ENCODE data around the gene IQCH. TPM values are rescaled to one million over a fixed set of nuclear protein-coding genes. Genes with fewer than 3 reads are reported as not detected.

IQCH gene
- total RNA-seq, 1 donor from 2014 or later: 3.1 TPM

- Histone ChIP-seq H3K27me3 (ENCODE audit: control insufficient read depth in 3 of 3, insufficient read depth in 3 of 3, low read length in 3 of 3) (peaks cover 0 to 8% (median 5%) of the 10 kb centered on the region in 3 donors), H3K9me3 (ENCODE audit: control insufficient read depth in 3 of 3, low read length in 3 of 3) (no peaks in the 10 kb centered on the region), H3K36me3 (ENCODE audit: control insufficient read depth in 3 of 3, insufficient read depth in 3 of 3, low read length in 3 of 3) (no peaks in the 10 kb centered on the region), H3K4me3 (ENCODE audit: low read length in 3 of 3) (no peak overlapping the region), H3K27ac (ENCODE audit: low read depth, low read length) (no peak overlapping the region), H3K4me1 (ENCODE audit: control insufficient read depth in 3 of 3, insufficient read depth in 3 of 3, low read length in 3 of 3) (no peaks in the 10 kb centered on the region), H3K9ac (ENCODE audit: low read depth in 1 of 3, low read length in 3 of 3) (no peak overlapping the region)
Measured at GRCh38 chr15:67365994-67366393, 111.4 kb downstream of the IQCH start.

GRCh38 chr15:67366904-67367303, 112.3 kb downstream of the IQCH start:
- no peaks in the 10 kb centered on the region for H3K9me3 ChIP-seq (ENCODE audit: control insufficient read depth in 3 of 3, low read length in 3 of 3)

GRCh38 chr15:67369359-67369998, 114.9 kb downstream of the IQCH start:
- H3K9ac ChIP-seq (ENCODE audit: low read depth in 1 of 3, low read length in 3 of 3): no peak overlapping the region
- peaks cover 0 to 8% (median 5%) of the 10 kb centered on the region in 3 donors for H3K27me3 ChIP-seq (ENCODE audit: control insufficient read depth in 3 of 3, insufficient read depth in 3 of 3, low read length in 3 of 3)
- no peak overlapping the region for H3K27ac ChIP-seq (ENCODE audit: low read depth, low read length)
- H3K36me3 ChIP-seq (ENCODE audit: control insufficient read depth in 3 of 3, insufficient read depth in 3 of 3, low read length in 3 of 3): no peaks in the 10 kb centered on the region
- no peaks in the 10 kb centered on the region for H3K9me3 ChIP-seq (ENCODE audit: control insufficient read depth in 3 of 3, low read length in 3 of 3)
- H3K4me3 ChIP-seq (ENCODE audit: low read length in 3 of 3): no peak overlapping the region
- no peaks in the 10 kb centered on the region for H3K4me1 ChIP-seq (ENCODE audit: control insufficient read depth in 3 of 3, insufficient read depth in 3 of 3, low read length in 3 of 3)

More at GRCh38 chr15:67366904-67367303, 112.3 kb downstream of the IQCH start:
- Histone ChIP-seq H3K27me3 (ENCODE audit: control insufficient read depth in 3 of 3, insufficient read depth in 3 of 3, low read length in 3 of 3) (peaks cover 0 to 8% (median 5%) of the 10 kb centered on the region in 3 donors), H3K4me3 (ENCODE audit: low read length in 3 of 3) (no peak overlapping the region), H3K27ac (ENCODE audit: low read depth, low read length) (no peak overlapping the region), H3K9ac (ENCODE audit: low read depth in 1 of 3, low read length in 3 of 3) (no peak overlapping the region), H3K36me3 (ENCODE audit: control insufficient read depth in 3 of 3, insufficient read depth in 3 of 3, low read length in 3 of 3) (no peaks in the 10 kb centered on the region), H3K4me1 (ENCODE audit: control insufficient read depth in 3 of 3, insufficient read depth in 3 of 3, low read length in 3 of 3) (no peaks in the 10 kb centered on the region)

- peaks cover 0 to 8% (median 5%) of the 10 kb centered on the region in 3 donors for H3K27me3 ChIP-seq (ENCODE audit: control insufficient read depth in 3 of 3, insufficient read depth in 3 of 3, low read length in 3 of 3)
- no peaks in the 10 kb centered on the region for H3K9me3 ChIP-seq (ENCODE audit: control insufficient read depth in 3 of 3, low read length in 3 of 3)
- no peak overlapping the region for H3K27ac ChIP-seq (ENCODE audit: low read depth, low read length)
- no peak overlapping the region for H3K4me3 ChIP-seq (ENCODE audit: low read length in 3 of 3)
- no peaks in the 10 kb centered on the region for H3K36me3 ChIP-seq (ENCODE audit: control insufficient read depth in 3 of 3, insufficient read depth in 3 of 3, low read length in 3 of 3)
- no peaks in the 10 kb centered on the region for H3K4me1 ChIP-seq (ENCODE audit: control insufficient read depth in 3 of 3, insufficient read depth in 3 of 3, low read length in 3 of 3)
- H3K9ac ChIP-seq (ENCODE audit: low read depth in 1 of 3, low read length in 3 of 3): no peak overlapping the region
Measured at GRCh38 chr15:67370206-67370954, 115.8 kb downstream of the IQCH start.

GRCh38 chr15:67372543-67372942, 118.0 kb downstream of the IQCH start:
- no peaks in the 10 kb centered on the region for H3K4me1 ChIP-seq (ENCODE audit: control insufficient read depth in 3 of 3, insufficient read depth in 3 of 3, low read length in 3 of 3)
- H3K36me3 ChIP-seq (ENCODE audit: control insufficient read depth in 3 of 3, insufficient read depth in 3 of 3, low read length in 3 of 3): no peaks in the 10 kb centered on the region
- H3K9ac ChIP-seq (ENCODE audit: low read depth in 1 of 3, low read length in 3 of 3): no peak overlapping the region
- no peaks in the 10 kb centered on the region for H3K9me3 ChIP-seq (ENCODE audit: control insufficient read depth in 3 of 3, low read length in 3 of 3)
- H3K27me3 ChIP-seq (ENCODE audit: control insufficient read depth in 3 of 3, insufficient read depth in 3 of 3, low read length in 3 of 3): peaks cover 0 to 8% (median 5%) of the 10 kb centered on the region in 3 donors
- H3K27ac ChIP-seq (ENCODE audit: low read depth, low read length): no peak overlapping the region
- H3K4me3 ChIP-seq (ENCODE audit: low read length in 3 of 3): no peak overlapping the region

- Histone ChIP-seq H3K9ac (ENCODE audit: low read depth in 1 of 3, low read length in 3 of 3) (no peak overlapping the region), H3K36me3 (ENCODE audit: control insufficient read depth in 3 of 3, insufficient read depth in 3 of 3, low read length in 3 of 3) (no peaks in the 10 kb centered on the region), H3K9me3 (ENCODE audit: control insufficient read depth in 3 of 3, low read length in 3 of 3) (no peaks in the 10 kb centered on the region), H3K27ac (ENCODE audit: low read depth, low read length) (no peak overlapping the region), H3K4me1 (ENCODE audit: control insufficient read depth in 3 of 3, insufficient read depth in 3 of 3, low read length in 3 of 3) (no peaks in the 10 kb centered on the region), H3K4me3 (ENCODE audit: low read length in 3 of 3) (no peak overlapping the region), H3K27me3 (ENCODE audit: control insufficient read depth in 3 of 3, insufficient read depth in 3 of 3, low read length in 3 of 3) (peaks cover 0 to 8% (median 5%) of the 10 kb centered on the region in 3 donors)
Measured at GRCh38 chr15:67372986-67373675, 118.5 kb downstream of the IQCH start.

GRCh38 chr15:67373971-67374370, 119.4 kb downstream of the IQCH start:
- H3K27ac ChIP-seq (ENCODE audit: low read depth, low read length): no peak overlapping the region
- no peaks in the 10 kb centered on the region for H3K9me3 ChIP-seq (ENCODE audit: control insufficient read depth in 3 of 3, low read length in 3 of 3)
- H3K36me3 ChIP-seq (ENCODE audit: control insufficient read depth in 3 of 3, insufficient read depth in 3 of 3, low read length in 3 of 3): no peaks in the 10 kb centered on the region
- H3K27me3 ChIP-seq (ENCODE audit: control insufficient read depth in 3 of 3, insufficient read depth in 3 of 3, low read length in 3 of 3): peaks cover 0 to 8% (median 5%) of the 10 kb centered on the region in 3 donors
- no peaks in the 10 kb centered on the region for H3K4me1 ChIP-seq (ENCODE audit: control insufficient read depth in 3 of 3, insufficient read depth in 3 of 3, low read length in 3 of 3)
- no peak overlapping the region for H3K4me3 ChIP-seq (ENCODE audit: low read length in 3 of 3)
- no peak overlapping the region for H3K9ac ChIP-seq (ENCODE audit: low read depth in 1 of 3, low read length in 3 of 3)

- Histone ChIP-seq H3K4me1 (ENCODE audit: control insufficient read depth in 3 of 3, insufficient read depth in 3 of 3, low read length in 3 of 3) (no peaks in the 10 kb centered on the region), H3K9ac (ENCODE audit: low read depth in 1 of 3, low read length in 3 of 3) (no peak overlapping the region), H3K4me3 (ENCODE audit: low read length in 3 of 3) (no peak overlapping the region), H3K27me3 (ENCODE audit: control insufficient read depth in 3 of 3, insufficient read depth in 3 of 3, low read length in 3 of 3) (no peaks in the 10 kb centered on the region), H3K27ac (ENCODE audit: low read depth, low read length) (no peak overlapping the region), H3K36me3 (ENCODE audit: control insufficient read depth in 3 of 3, insufficient read depth in 3 of 3, low read length in 3 of 3) (no peaks in the 10 kb centered on the region), H3K9me3 (ENCODE audit: control insufficient read depth in 3 of 3, low read length in 3 of 3) (no peaks in the 10 kb centered on the region)
Measured at GRCh38 chr15:67379530-67379929, 124.9 kb downstream of the IQCH start.

GRCh38 chr15:67380921-67381320, 126.3 kb downstream of the IQCH start:
- H3K27ac ChIP-seq (ENCODE audit: low read depth, low read length): no peak overlapping the region
- H3K4me1 ChIP-seq (ENCODE audit: control insufficient read depth in 3 of 3, insufficient read depth in 3 of 3, low read length in 3 of 3): no peaks in the 10 kb centered on the region
- no peaks in the 10 kb centered on the region for H3K36me3 ChIP-seq (ENCODE audit: control insufficient read depth in 3 of 3, insufficient read depth in 3 of 3, low read length in 3 of 3)
- no peaks in the 10 kb centered on the region for H3K9me3 ChIP-seq (ENCODE audit: control insufficient read depth in 3 of 3, low read length in 3 of 3)
- no peaks in the 10 kb centered on the region for H3K27me3 ChIP-seq (ENCODE audit: control insufficient read depth in 3 of 3, insufficient read depth in 3 of 3, low read length in 3 of 3)
- H3K4me3 ChIP-seq (ENCODE audit: low read length in 3 of 3): no peak overlapping the region
- no peak overlapping the region for H3K9ac ChIP-seq (ENCODE audit: low read depth in 1 of 3, low read length in 3 of 3)
